Measurements from ENCODE around the gene MCCC2.
"Not testable (repeated sequence)": the region's sequence is repeated elsewhere in the genome, so short reads cannot be mapped to it uniquely, and the experiment has no call there.

The MCCC2 gene

DNA sequence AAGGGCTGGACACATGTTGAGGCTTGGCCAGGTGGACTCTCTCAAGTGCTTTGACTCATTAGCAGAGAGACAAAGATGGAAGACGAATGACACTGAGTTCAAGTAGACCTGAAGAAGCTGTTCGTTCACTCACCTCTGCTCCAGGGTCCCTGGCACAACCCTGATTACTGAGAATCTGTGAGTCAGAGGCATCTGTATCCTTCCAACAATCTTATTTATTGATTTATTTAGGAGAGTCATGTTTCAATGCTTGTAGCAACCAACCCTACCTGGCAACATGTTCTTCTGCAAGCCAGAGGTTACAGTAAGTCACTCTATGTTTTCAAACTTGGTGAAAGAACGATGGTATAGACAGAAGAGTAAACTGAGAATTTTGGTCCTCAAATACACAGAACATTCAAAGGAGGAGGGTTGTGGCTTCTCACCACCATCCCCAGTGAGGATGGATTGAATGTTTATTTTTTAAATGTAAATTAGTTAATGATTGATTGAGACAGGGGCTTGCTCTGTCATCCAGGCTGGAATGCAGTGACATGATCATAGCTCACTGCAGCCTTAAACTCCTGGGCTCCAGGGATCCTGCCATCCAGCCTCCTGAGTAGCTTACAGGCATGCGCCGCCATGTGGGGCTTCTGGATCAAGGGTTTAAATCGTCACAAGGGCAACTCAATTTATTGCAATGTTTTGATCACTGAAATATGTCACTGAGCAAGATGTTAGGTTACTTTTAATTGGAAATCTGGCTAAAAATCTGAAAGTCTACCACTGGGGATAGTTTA lies 76.2 kb downstream of the MCCC2 start:
- DNase-seq, result no peak

DNA sequence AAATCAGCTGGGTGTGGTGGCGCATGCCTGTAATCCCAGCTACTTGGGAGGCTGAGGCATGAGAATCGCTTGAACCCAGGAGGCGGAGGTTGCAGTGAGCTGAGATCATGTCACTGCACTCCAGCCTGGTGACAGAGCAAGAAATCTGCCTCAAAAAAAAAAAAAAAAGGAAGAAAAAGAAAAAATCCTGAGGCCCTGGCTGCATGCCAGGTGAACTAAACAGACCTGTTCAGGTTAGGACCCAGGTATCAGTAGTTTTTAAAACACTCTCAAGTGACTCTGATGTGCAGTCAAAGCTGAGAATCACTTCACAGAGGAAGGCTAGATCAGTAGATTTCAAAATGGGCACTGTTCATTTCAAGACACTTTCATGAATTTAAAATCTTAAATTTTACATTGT lies 77.5 kb downstream of the MCCC2 start:
- not testable (repeated sequence) for DNase-seq

DNA sequence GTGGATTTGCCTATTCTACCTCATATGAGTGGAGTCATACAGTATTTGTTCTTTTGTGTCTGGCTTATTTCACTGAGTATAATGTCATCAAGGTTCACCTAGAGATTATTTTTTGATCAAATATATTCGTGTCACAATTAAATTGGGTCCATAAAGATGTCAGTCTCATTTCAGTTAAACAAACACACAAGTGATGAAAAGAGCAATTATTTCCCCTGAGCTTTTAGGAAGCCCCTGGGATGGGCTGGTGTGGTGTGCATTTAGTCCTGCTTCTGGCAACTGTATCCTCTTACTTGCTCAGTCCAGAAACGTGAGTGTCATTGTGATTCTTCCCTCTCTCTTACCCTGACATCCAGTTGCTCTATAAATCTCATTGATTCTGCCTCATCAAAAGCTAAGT lies 79.2 kb downstream of the MCCC2 start:
- peak; percentile 6 for DNase-seq

DNA sequence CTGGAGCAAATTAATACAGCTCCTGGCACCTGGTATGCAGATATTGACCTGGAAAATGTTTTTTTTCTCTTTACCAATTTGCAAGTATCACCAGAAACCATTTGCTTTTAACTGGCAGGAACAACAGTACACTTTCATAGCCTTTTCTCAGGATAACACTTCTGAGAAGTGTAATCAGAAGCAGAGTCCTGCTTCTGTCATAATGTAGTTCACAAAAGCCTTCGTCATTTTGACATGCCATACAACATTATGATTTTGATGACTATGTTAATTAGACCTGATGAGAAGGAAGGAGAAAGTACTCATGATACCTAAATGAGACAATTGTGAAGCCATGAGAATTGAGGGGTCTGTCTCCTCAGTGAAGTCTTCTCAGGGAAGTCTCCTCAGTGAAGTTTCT lies 90.8 kb downstream of the MCCC2 start:
- DNase-seq, result no peak

DNA sequence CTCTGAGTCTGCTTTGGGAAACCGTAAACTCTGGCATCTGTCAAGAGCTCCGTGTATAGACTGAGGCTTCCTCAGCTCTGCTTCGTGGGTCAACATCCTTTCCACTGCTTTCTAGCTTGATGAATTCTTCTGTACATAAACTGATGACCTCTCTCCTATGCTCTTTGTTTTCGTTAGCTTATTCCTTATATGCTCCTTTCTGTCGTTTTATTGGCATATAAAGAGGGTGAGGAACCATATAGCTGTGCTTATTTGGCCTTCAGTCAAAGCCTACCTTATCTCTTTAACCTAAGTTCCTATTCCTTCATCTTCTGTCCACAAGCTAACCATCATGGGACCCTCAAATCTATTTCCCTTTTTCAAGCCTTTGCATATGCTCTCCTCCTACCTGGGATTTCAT lies 92.6 kb downstream of the MCCC2 start:
- no peak for DNase-seq

DNA sequence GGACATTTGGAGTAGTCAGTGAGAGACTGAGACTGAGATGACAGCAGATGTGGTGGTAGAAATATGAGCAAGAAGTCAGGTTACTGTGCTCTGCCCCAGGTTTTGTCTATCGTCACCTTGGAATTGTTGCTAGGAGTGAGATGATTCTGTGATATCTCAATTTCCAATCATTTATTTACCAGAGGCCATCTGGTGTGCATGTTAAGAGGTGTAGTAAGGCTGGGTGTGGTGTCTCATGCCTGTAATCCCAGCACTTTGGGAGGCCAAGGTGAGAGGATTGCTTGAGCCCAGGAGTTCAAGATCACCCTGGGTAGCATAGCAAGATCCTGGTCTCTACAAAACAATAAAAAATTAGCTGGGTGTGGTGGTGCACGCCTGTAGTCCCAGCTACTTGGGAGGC lies 93.4 kb downstream of the MCCC2 start:
- DNase-seq, result no peak

DNA sequence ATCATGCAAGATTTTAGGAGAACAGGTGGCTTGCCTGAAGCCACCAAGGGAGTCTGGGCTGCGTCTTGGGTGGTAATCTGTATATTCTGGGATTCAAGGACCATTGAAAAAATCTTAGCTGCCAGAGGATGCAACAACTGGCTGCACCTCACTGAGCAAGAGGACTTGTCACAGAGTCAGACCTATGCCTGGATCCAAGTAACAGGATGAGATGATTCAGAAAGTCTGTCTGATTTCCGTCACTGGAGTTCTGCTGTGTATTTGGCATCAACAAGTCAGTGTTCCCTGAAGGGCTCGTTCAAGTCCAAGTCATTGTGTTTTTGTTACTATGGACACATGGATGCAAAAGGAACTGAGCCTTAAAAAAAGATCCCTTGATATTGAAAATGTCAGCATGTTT lies 94.2 kb downstream of the MCCC2 start:
- no peak for DNase-seq

DNA sequence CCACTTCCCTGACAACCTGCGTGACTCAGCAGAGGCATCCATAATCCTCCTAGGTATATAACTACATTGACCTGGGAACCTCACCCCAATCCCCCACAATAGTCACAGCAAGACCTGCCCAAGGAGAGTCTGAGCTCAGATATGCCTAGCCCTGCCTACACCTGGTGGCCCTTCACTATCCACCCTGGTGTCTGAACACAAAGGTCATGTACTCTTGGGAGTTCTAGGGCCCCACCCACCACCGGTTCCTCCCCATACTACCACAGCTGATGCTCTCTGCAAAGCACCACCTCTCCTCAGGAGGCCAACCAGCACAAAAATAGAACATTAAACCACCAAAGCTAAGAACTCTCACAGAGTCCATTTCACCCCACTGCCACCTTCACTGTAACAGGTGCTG lies 97.2 kb downstream of the MCCC2 start:
- DNase-seq, result no peak

DNA sequence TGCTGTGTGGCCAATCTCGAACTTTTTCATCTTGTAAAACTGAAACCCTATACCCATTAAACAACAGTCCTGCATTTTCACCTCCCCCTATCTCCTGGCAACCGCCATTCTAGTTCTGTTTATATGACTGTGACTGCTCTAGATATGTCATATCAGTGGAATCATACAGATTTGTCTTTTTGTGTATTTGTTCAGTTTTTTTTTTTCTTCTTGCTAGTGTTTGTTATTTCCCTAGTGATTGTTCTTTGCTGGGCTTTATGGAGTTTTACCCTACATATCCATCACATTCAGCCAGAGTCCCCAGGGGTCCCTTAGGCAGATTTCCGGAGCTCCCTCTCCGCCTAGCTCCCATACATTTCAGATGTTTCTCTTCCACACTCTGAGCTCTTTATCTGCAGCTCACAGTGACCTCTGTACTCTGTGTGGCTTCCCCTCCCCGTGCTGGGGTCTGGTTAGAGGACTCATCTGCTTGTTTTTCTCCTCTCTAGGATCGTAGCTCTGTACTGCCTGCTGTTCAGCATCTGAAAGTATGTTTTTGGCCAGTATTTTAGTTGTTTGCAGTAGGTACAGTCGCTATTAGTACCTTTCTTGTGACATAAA lies 106.8 kb downstream of the MCCC2 start:
- peak; percentile 54 for DNase-seq

DNA sequence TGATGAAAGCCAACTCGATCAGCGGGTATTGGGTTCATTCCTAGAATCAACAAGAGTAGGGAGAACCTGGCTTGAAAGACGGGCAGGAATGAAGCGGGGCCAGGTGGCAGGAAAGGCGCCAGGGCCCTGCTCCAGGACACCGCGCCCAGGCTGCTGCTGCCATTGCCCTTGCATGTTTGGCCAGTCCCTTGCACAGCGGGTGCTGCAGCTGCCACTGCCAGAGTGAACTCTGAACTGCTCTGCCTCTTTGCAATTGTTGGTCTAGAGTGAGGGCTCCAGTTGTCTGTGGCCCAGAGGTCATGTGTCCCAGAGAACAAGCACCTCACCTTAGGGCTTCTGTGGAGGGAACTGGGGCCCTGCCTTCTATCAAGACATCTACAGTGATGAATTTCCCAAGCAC lies 107.9 kb downstream of the MCCC2 start:
- no peak for DNase-seq

DNA sequence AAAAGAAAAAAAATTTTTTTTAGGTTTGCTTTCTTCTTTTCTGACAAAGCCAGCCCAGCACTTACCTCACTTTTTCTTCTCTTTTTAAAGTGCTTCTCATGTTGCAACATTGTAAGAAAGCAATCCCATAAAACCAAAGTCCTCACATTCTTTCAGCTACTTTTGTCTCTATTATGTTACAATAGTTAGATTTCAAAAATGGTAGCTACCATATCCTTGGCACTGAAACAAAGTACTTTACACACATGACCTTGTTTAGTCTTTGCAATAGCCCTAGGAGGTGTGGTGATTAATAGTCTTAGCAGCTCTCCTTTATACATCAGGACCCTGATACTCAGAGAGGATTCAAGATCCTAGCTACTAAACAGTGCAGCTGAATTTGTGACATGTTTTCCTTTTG lies 108.5 kb downstream of the MCCC2 start:
- DNase-seq, result no peak

DNA sequence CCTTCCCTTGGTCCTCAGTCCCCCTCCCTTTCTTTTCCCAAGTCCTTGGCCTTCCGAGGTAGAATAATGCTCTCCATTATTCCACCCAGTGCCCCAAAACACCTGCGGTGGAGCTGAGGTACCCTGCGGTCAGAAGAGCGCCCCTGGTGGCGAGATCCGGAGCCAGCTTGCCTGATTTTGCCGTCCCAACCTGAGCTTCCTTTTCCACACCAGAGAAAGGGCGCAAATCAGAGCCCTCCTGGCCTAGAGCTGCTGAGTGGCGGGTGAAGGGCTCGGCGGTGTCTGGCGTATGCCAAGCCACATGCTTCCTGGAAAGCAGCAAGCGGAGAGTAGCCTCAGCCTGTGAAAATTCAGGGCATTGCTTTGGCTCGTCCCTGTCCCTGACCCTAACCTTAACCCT lies 110.8 kb downstream of the MCCC2 start:
- DNase-seq, result no peak

DNA sequence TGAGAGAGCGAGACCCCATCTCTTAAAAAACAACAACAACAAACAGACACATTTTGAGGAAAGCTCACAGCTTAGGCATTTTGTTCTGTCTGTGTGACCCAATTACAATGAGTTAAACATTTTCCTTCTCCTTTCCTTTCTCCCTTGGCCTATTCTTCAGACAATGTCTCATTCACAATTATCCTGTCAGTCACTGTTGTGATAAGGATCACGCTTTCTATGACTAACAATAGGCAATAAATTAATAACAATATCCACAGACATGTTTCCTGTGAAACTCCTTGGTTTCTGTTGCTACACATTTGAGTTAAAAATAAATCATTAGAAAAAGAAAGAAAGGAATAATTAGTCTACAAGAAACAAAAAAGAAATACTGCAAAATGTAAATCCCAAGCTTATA lies 112.1 kb downstream of the MCCC2 start:
- no peak for DNase-seq

DNA sequence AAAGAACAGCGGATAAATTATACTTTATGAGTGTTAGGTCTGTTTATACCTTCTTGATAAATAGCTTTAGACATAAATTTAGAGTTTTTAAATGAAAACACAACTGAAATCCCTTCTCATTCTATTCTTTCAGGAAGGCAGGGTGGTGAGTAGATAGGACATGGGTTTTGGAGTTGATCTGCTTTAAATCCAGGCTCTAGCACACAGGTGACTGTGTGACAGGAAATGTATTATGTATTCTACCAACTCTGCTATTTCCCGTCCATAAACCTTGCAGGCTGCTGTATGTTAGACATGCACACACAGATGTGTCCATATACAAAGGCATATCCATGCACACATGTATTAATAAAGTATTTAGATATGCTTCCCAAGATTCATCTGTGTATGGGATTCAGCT lies 112.6 kb downstream of the MCCC2 start:
- DNase-seq, result no peak

DNA sequence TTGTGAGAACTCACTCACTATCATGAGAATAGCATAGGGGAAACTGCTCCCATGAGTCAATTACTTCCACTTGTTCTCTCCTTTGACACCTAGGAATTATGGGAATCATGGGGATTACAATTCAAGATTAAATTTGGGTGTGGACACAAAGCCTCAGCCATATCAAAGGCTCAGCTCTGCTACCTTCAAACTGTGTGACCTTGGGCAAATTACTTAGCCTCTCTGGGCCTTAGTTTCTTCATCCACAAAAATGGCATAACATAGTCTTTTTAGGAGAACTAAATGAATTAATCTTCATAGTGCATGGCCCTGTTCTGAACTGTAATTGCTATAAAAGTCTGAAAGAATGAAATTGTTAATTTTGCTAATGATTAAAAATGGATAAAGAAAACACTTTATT lies 113.7 kb downstream of the MCCC2 start:
- DNase-seq, result no peak

DNA sequence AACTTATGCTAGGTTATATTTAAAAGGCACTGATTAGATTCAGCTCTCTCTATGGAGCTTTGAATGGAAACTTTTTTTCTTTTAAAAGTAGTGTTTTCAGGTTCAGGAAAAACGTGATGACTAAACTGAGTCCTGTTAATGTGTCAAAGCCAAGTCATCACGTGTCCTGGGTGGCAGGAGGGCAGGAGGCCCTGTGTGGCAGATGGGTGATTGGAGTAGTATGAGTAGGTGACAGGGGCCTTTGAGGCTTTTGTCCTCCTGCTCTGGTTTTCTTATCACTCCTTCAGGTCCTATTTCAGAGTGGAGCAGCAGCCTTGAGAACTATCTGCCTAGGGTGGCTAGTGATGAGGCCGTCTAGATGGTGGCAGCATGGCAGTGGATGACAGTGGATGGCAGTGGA lies 114.3 kb downstream of the MCCC2 start:
- DNase-seq, result no peak

DNA sequence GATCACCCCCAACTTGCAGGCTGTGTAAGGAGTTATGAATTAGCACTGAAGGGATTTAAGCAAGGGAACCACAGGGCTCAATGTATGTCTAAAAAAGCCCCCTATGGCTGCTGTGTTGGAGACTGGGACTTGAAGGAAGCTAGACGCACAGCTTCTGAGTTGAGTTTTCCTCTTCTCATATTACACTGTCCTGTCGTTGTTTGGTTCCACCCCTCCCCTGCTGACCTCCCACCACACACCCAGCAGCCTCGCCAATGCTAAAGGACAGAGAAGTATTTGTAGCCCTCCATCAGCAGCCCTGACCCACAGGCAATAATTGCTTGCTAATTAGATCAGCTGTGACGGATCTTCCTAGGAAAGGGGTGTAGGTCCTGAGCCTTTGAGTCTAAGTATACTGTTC lies 116.8 kb downstream of the MCCC2 start:
- peak; percentile 13 for DNase-seq

DNA sequence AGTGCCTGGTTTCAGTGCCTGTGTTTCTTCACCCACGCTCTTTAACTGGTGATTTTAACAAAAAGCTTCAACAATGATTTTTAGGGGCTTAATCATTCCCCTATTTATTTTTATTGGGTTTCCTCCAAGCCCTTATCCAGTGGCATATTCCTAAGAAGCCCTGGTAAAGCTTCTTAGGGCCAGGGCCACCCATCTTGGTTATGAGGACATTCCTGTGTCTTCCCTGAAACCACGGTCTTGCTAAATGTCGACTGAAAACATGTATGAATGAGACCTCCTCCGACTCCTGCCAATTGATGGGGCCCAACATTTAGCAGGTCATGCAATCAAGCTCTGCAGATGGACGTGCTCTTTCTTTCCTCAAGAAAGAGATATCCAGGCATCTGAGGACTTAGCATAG lies 118.3 kb downstream of the MCCC2 start:
- DNase-seq, result no peak

DNA sequence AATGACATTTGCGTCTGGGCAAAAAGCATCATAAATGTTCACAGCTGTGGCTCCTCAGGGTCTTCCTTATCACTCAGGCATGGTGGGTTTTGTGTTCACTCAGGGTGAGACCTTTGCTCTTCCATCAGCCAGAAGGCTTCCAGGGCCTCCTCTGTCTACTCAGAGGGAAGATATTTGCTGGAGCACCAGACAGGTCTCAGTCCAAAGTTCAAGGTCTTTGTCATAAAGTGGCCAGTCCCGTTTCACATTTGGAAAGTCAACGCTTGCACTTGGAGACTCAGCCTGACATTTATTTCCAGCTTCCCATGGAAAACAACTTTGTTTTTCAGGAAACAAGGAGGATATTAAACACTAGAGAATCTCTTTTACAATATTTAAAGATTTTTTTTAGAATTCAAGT lies 119.8 kb downstream of the MCCC2 start:
- no peak for DNase-seq

Measured in retina (tissue), 1 donor.